GM18861 (cell line): Measurements from ENCODE around the gene LMNTD2.

ENCODE experiments used
- ATAC-seq: cut with Tn5 transposase; IDR thresholded peaks from one replicate; pipeline ENCODE4 v1.9.1; 2021; ENCODE audit not compliant: unreplicated experiment

Gene LMNTD2

GRCh38 chr11:554428-555226, 5.9 kb downstream of the LMNTD2 start:
- no peak for ATAC-seq

- ATAC-seq: no peak
Measured at GRCh38 chr11:553988-554340, 6.6 kb downstream of the LMNTD2 start.

- no peak for ATAC-seq
Measured at GRCh38 chr11:553083-553987, 7.2 kb downstream of the LMNTD2 start.

GRCh38 chr11:551596-551995, 8.9 kb downstream of the LMNTD2 start:
- ATAC-seq: no peak

GRCh38 chr11:551131-551530, 9.4 kb downstream of the LMNTD2 start:
- no peak for ATAC-seq

- no peak for ATAC-seq
Measured at GRCh38 chr11:550746-551085, 9.8 kb downstream of the LMNTD2 start.

- ATAC-seq: no peak
Measured at GRCh38 chr11:550021-550745, 10.4 kb downstream of the LMNTD2 start.

GRCh38 chr11:548700-549603, 11.6 kb downstream of the LMNTD2 start:
- no peak for ATAC-seq

GRCh38 chr11:545171-545570, 15.4 kb downstream of the LMNTD2 start:
- ATAC-seq: no peak

GRCh38 chr11:544817-545166, 15.7 kb downstream of the LMNTD2 start:
- ATAC-seq: no peak

- no peak for ATAC-seq
Measured at GRCh38 chr11:541433-541885, 19.1 kb downstream of the LMNTD2 start.

- ATAC-seq: no peak
Measured at GRCh38 chr11:540583-541432, 19.7 kb downstream of the LMNTD2 start.

- ATAC-seq: no peak
Measured at GRCh38 chr11:539971-540481, 20.5 kb downstream of the LMNTD2 start.

- no peak for ATAC-seq
Measured at GRCh38 chr11:538431-539051, 22.0 kb downstream of the LMNTD2 start.

- no peak for ATAC-seq
Measured at GRCh38 chr11:537622-538430, 22.7 kb downstream of the LMNTD2 start.

- peak; percentile 49 for ATAC-seq
Measured at GRCh38 chr11:536841-537621, 23.5 kb downstream of the LMNTD2 start, which contains the start of gene LRRC56. Gene LRRC56 (plus strand): TSS chr11:537527. CDS start chr11:540685, 3,158 bp downstream.
